Inflammatory macrophage treated with lipopolysaccharide for 4 hours (primary cell): Measurements from ENCODE around the gene UNC93B1.

Experiments
- DNase-seq: peaks from one replicate; pipeline ENCODE4 v3.0.0-alpha.2; 2020

Gene UNC93B1

DNA sequence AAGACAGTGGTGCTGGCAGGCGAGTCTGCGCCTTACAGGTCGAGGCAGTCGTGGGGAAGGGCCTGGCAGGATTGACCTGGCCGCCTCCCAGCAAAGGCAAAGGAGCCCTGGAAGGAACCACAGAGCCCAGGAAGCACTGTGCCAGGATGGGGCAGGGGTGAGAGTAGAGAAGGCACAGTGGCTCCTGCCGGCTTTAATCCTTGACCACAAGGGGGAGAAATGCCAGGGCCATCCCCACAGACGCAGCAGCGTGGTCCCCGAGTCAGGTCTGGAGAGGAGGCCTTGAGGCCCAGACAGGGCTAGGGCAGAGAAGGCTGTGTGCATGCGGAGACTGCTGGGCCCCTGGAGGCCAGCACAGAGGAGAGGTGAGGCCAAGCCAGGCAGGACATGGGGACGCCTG, 16.7 kb upstream of the UNC93B1 start:
- no peak for DNase-seq

DNA sequence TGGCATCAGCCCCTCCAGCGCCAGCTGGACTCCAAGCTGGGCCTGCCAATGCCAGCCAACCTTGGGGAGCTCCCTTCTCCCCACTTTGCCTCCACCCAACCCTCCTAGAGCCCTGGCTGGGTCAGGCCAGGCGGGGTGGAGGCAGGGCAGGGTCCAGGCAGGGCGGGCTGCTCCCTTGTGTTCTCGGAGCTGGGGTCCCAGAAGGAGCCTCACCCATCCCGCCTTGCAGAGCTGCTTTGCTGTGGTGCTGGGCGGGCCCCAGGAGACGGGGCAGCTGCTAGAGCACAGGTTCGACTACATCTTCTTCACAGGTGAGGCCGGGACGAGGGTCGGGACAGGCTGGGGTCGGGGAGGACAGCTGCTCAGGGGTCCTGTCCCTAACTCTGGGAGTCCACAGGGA, 15.6 kb upstream of the UNC93B1 start:
- DNase-seq, result no peak

DNA sequence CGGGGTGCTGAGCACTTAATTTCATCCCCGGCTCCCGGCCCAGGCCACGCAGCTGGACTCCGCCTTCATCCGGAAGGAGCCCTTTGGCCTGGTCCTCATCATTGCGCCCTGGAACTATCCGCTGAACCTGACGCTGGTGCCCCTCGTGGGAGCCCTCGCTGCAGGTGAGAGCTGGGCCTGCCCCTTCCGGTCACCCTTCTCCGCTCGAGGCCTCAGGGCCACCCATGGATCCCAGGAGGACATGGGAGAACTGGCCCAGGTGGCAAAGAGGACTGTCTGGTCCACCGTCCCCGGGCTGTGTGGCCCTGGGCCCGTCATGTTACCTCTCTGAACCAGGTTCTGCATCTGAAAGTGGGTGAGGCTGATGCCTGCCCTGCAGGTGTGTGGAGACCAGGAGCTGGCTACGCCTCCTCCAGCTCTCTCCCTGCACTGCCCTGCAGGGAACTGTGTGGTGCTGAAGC, 14.9 kb upstream of the UNC93B1 start:
- DNase-seq, result no peak

DNA sequence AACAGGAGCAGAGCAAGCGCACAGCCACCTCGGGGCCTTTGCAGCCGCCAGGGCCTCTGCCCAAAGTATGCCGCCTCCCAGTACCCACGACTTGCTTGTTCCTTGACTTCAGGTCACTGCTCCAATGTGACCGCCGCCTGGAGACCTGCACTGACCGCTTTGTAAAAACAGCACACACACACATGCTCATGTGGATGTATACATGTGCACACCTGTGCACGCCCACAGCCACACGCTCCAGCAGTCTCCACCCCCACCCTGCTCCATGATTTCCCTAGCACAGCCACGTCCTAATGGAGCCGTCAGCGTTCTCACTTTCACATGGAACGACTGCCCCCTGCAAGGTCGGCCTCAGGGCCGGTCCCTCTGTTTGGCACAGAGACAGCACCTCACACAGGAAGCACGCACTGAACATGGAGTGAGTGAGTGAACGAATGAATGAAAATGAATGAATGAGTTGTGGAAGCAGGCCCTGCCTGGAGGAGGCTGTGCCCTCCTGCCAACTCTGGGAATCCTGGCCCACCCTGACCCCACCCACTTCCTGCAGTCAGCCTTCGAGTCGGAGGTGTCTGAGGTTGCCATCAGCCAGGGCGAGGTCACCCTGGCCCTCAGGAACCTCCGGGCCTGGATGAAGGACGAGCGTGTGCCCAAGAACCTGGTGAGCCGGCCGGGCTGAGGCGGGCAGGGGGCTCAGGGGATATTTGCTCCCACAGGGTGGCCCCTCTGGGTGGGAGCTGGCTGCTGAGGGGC, 14.3 kb upstream of the UNC93B1 start:
- DNase-seq, result no peak

DNA sequence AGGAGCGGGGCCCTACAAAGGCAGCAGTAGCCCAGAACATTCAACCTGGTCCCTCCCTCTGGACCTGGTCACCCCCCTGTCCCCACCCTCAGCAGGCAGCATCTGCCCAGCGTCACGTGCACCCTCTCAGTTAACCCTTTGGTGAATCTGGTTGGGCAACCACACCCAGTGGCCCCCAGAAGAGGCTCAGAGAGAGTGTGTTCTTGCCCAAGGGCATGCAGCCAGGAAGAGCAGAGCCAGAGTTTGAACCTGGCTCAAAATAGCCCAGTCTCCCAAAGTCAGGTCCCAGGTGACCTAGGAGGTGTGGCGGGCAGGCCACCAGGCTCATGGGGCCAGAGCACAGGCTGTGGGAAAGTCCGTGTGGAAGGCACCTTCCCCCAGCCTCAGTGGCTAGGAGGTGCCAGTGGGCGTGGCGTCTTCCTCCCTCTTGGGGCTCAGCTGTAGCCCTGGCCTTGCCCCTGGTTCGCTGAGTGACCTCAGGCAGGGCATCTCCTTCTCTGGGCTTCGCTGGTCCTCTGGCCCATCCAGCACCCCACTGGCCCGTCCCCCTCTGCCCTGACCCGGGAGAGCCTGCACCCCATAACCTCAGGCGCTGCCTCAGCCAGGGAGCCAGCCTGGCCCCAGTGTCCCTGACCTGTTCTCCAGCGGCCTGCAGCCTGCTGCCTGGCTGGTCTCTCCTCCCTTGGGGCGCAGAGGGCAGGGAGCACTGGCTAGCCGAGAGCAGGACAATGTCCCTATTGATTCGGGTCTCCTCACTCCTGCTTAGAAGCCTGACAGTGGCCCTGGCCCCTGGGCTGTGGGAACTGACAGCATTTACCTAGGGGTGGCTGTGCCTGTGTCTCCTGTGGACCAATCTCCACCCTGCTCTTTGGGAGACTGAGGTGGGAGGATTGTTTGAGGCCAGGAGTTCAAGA, 13.3 kb upstream of the UNC93B1 start:
- no peak for DNase-seq

DNA sequence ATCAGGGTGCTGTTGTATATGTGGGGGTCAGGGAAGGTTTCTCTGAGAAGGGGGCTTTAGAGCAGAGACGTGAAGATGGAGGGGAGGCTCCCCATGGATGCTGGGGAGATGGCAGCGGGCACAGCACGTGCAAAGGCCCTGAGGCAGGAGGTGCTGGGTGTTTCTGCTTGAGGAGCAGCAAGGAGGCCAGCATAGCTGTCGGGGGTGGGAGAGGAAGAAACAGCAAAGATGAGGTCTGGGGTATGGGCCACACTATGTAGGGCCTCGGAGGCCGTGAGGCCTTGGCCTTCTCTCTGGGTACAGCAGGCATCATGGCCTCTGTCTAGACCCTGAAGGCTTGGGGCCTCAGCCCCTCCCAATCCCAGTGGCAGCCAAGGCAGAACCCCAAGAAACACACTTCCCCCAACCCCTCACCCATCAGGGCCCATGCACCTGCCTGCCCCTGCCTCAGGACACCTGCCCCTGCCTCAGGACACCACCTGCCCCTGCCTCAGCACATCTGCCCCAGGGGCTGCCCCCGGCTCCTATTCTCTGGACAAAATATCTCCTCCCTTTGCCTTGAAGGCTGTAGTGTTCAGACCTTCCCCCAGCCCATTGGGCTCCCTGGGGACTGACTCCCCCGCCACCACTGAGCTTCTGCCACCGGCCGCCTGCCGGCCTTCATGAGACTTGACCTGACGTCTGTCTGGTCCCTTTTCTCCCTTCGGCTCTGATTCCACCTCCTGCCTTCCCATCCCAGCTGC, 12.4 kb upstream of the UNC93B1 start:
- DNase-seq, result no peak

DNA sequence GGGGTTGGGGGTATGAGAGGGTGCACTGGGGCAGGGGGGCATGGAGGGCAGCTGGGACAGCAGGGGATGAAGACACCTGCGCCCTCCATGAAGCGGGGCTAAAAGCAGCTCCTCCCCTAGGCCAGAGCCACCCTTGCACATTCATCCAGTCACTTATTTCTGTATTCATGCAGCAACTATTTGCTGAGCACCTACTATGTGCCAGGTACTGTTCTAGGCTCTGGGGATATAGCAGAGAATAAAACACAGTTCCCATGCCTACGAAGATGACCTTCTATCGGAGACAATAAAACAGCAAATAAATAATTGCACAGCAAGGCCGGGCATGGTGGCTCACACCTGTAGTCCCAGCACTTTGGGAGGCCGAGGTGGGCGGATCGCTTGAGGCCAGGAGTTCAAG, 11.6 kb upstream of the UNC93B1 start:
- DNase-seq, result no peak

DNA sequence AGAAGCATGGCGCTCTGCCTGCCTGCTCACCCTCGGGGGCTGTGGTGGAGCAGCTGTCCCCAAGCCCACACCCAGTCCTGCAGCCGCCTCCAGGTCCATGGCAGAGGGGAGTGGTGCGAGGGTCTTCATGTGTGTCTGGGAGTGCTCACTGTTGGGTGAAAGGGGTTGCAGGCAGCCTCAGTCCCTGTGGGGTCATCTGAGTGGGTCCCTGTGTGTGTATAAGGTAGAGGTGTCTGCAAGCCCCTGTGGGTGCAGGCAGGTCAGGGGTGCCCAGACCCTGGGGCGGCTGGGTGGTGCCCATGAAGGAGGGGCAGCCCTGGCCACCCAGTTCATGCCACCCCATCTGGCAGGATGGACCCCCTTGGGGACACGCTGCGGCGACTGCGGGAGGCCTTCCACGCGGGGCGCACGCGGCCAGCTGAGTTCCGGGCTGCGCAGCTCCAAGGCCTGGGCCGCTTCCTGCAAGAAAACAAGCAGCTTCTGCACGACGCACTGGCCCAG, 11.1 kb upstream of the UNC93B1 start:
- no peak for DNase-seq

DNA sequence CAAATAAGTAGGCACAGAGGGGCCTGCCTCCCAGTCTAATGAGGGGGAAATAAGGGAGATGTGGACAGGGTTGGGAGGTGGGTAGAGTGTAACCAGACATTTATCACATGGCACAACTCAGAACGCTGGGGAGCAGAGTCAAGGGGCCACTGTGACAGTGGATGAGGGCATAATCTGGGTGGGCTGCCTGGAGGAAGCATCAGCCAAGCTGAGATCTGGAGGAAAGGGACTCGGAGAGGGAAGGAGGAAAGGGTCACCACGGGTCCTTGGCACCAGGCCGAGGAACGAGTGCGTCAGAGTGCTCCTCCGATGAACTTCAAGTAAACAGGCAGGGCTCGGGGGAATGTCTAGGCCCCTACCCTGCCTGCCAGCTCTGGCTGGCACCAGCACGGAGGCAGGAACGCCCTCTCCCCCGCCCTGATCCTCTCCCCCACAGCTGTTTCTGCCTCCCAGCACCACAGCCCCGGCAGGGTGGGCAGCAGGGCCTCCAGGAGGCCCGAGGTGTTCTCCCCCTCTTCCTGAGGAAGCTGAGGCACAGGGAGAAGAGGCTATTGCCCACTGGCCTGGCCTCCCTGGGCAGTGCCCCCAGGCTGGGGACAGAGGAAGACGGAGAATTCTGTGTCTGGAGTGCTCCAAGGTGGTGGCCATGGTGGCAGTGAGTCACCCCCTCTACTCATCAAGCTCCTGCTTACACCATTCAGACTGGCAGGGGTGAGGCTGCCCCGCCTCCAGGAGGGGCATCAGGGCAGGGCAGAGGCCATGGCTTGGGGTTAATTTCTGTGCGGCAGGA, 10.5 kb upstream of the UNC93B1 start:
- DNase-seq, result peak; percentile 63

DNA sequence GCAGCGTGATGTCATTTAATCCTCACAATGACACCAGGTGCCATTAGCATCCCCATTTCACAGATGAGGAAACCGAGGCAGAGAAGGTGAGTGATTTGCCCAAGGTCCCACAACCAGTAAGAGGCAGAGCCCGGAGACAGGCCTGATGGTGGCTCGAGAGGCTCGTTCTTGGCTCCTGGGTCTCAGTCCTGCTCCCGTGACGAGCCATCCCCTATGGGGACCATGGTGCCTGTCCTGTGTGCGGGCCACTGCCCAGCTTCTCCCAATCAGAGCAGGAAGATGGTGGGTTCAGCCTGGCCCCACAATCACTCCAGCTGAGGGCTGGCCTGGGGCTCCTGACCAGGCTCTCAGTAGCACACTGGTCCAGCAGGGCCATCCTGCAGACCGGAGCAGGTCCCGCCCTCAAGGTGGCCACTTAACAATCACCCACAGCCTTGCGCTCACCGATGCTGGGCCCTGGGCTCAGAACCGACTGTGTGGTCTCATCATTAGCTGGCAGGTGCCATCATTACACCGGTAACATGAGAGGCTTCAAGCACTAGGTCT, 9.8 kb upstream of the UNC93B1 start:
- no peak for DNase-seq

DNA sequence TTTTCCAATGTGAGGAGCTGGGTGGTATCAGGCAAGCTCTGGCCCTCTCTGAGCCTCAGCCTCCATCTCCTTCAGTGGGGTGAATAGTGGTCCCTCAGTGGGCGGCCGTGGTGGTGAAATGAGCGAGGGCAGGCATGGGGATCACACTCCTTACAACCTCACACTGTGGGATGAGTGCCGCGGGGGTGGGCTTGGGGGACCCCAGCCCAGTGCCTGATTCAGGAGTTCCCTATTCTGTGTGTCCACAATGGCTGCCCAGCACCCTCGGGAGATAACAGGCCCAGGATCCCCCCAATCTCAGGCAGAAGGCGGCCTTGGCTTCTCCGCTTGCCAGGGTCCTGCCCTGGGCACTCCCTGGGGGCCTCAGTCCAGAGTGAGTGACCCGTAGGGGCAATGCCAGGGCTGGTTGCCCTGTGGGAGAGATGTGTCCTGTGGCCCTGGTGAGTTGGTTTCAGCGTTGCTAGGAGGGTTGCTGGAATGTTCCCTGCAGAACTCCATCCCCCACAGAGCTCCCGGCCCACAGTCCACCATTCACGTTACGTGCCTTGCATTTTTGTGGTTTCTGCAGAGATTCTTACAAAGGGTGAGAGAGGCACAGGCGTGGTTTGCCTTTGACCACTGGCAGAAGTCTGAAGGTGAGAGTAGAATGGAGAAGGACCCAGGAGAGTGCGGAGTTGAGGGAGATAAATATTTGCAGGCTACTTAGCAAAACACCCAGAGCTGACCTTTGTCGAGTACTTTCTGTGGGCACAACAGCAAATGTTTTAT, 9.1 kb upstream of the UNC93B1 start:
- DNase-seq, result no peak

DNA sequence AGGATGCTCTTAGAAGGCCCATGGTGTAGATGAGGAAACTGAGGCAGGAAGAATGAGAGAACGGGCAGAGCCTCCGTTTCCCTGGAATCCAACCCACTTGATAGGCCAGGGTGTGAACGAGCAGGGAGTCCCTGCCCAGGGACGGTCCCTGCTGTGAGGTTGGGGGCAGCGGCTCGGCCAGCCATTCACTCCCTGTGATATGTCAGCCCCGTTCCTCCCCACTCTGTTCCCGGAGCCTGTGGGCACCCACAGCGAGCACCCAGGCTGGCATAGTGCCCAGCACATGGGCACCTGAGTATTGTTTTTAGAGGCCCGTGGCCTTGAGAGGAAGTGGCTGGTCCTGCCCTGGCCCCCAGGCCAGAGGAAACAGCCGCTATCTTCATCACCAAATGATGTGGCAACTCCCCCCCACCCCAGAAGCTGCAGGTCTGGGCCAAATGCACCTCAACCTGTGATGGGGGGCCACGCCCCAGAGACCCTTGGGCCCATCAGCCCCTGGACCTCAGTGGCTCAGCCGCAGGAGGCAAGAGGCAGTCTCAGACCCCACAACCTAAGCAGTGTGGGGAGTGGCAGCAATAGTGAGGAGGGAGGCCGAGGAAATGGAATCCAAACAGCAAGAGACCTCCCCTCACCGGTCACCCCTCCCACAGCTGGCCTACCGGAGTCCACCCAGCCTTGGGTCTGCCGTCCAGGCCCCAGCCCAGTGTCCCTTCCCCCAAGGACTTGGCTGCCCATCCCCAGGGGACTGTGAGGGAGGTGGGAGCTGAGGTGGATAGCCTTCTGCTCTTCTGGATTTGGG, 8.3 kb upstream of the UNC93B1 start:
- no peak for DNase-seq

DNA sequence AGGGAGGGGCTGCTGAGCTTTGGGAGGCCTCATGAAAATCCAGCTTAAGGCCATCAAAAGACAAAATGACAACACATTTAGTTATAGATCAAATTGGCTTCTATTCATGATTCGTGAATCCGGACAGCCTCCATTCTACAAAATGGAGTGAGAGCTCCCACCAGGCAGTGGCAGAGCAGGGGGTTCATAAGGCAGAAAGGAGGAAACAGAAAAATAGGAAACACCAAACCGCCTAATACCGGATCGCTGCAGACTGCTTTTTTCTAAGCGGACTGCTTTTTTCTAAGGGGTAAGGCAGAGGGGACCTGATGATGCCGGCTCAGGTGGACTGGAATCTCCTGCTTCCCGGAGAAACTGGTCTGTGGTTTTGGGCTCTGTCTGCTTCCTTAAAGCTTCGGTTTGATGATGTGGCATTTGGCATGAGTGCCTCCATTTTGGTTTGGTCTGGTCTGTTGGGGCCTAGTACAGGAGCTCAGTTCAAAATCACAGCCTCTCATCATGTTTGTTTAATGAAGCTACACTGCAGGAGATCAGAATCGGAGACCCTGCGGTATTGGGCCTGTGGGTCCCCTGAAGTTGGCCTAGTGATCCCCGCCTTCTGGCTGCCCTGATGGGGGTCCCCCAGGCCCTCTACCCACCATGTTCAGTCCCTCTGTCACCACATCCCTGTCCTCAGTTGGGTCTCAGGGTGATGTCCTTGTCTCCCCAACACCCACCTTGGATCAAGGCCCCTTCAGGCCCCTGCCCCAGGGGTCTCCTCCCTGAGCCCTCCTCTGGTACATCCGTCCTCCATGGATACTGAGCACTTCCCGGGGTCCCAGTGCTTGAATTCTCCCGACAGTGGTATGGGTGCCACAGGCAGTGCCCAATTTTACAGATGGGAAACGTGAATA, 7.4 kb upstream of the UNC93B1 start:
- no peak for DNase-seq

DNA sequence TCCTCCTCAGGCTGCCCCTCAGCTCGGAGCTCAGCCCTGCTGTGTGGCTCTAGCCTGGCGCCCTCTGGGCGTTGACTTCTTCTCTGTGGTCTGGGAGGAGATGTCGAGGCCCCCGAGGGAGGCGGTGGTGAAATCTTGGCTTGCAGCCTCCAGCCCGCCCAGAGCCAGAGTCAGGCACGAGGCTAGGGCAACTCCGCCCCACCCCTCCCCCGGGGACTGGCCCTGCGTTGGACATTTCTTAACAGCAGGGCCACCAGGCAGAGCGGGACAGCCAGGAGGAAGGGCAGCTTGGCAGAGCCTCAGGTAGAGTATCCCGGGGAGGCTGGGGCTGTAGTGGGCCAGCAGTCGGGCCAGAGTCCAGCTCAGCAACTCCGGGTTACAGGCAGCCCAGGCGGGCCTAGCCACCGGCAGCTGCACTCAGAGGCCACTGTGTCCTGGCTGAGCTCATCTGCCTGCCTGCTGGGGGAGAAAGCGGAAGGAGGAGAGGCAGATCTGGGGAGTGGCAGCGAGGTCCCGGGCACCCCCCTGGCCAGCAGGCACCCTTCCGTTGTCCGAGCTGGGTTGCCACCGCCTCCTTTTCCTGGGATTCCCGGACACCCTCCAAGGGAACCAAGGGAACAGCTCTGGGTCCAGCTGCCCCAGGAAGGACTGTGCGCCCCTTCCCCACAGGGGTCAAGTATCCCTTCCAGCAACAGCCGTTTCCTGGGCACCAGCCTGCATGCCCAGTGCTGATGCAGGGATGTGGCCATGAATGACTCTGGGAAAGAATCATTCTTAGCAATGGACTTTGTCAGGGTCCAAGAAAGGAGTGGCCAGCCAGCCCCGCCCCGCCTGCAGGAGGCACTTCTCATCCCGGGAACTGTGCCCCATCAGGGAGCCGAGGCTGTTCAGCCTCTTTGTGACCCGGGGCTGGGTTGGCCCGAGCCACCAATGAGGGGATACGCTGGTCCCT, 6.5 kb upstream of the UNC93B1 start, which contains the start of gene ALDH3B1:
ALDH3B1 (plus strand) TSS at position 238 of the 952 bp plus-strand sequence. CDS start 4,971 bp downstream, outside the sequence.
- DNase-seq, result peak; percentile 97

DNA sequence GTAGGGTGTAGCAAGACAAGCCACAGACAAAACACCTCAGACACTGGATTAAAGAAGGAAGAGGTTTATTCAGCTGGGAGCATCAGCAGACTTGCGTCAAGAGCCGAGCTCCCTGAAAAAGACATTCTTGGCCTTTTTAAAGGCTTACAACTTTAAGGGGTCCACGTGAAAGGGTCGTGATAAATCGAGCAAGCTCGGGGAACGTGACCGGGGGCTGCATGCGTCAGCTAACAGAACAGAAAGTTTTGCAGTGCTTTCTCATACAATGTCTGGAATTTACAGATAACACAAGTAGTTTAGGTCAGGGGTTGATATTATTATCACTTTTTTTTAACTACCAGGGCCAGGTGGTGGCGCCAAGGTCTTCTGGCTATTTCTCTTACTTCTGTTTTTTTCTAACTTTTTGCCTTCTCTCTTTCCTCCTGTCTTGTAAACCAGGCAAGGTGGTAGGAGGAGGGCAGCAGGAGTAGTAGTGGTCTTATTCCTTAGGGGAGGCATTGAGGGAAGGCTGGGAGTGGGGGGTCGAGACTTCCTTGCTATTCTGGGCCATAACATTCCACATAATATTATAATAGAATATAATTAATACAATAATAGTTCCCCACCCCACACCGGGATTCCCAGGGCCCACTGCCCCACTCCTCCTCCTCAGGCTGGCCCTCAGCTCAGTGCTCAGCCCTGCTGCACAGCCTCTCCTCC, 5.6 kb upstream of the UNC93B1 start:
- peak; percentile 30 for DNase-seq

DNA sequence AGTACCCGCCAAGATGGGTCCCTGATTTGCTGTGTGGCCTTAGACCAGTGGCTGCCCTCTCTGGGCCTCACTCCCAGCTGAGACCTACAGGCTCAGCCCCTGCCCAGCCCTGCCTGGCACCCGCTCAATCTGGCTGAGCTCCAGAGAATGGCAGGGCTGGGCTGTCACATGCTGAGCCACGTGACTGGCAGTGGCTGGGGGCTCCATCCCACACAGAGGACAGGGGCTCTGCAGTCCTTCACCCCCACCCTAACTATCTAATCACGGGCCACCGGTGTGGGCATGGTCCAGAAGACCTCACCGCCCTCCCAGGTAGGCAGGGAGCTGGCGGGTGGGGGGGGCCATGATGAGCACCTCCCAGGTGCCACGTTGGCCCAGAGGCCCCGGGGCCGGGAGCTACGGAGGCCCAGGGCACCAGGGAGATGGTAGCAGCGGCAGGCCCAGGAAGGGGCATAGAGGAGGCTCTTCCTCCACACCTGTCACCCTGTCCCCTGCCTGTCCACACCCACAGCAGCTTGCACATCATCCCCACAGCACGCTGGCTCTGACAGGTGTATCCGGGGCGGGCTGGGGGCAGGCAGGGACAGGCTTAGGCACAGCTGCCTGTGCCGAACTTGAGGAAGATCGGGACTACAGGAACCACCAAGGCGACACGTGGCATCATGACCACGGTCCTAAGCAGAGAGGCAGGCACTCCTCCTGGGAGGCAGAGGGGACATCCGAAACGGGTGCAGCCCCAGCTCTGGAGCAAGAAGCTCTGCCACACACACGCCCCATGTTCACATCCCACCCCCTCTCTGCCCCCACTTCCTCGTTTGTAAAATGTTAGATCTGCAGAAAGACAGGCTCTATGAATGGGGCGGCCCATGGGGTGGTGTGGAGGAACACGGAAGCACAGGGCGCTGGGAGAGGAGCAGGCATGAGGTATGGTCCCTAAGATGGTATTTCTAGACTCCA, 4.8 kb upstream of the UNC93B1 start:
- peak; percentile 68 for DNase-seq
